ENCODE results near the gene TICAM2.

DNA sequence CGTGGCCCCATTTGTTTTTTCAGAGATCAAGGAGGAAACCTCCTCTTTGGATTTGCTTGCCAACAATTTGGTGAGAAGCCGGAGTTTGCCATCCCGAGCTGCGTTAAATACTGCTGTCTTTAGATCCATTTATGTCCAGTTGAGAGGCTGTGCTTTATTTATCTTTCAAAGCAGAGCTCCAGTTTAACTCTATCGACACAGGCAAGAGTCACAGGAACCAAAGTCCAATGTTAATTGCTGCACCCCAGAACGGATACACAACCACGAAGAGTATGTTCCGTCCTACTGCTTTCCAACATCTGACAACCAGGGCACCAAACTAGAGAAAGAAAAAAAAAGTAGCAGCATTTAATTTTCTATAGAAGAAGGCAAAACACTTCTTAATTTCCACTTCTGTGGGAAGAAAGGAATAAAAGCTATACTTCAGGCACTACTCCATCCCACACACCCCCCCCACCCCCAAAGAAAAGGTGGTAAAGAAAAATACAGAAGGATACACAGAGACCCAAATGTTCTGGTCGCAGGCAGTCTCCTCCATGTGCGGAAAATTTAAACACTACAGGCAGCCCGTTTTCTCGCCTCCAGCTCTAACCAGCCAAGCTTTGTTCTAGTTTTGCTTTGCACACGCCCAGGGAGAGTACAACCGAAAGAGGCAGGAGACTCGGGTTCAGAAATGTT, 58.8 kb downstream of the TICAM2 start:
- TF ChIP-seq, protein P1, sequence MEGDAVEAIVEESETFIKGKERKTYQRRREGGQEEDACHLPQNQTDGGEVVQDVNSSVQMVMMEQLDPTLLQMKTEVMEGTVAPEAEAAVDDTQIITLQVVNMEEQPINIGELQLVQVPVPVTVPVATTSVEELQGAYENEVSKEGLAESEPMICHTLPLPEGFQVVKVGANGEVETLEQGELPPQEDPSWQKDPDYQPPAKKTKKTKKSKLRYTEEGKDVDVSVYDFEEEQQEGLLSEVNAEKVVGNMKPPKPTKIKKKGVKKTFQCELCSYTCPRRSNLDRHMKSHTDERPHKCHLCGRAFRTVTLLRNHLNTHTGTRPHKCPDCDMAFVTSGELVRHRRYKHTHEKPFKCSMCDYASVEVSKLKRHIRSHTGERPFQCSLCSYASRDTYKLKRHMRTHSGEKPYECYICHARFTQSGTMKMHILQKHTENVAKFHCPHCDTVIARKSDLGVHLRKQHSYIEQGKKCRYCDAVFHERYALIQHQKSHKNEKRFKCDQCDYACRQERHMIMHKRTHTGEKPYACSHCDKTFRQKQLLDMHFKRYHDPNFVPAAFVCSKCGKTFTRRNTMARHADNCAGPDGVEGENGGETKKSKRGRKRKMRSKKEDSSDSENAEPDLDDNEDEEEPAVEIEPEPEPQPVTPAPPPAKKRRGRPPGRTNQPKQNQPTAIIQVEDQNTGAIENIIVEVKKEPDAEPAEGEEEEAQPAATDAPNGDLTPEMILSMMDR (IDR thresholded peaks at IDR 0.05 in 4 of 5, conservative IDR thresholded peaks at IDR 0.05 in 1 of 5), result no peak
- TF ChIP-seq POLR2A (IDR thresholded peaks at IDR 0.05), result no peak

Measured in gastrocnemius medialis (tissue), 4 donors.